Parathyroid adenoma (tissue), 2 donors: ENCODE results near the gene YRDC.
"Not testable (repeated sequence)": the region's sequence is repeated elsewhere in the genome, so short reads cannot be mapped to it uniquely, and the experiment has no call there.

Experiments
- H2AFZ ChIP-seq: fragments of 300-600 bp; sonication (generic); one replicate; pipeline ENCODE4 v1.7.0; 2017; ENCODE audit warnings: antibody characterized with exemption, mild to moderate bottlenecking
- H3K27ac ChIP-seq: fragments of 300-600 bp; sonication (generic); one replicate; pipeline ENCODE4 v1.7.0; 2017
- H3K27me3 ChIP-seq: fragments of 300-600 bp; sonication (generic); one replicate; pipeline ENCODE4 v1.7.0; 2017; ENCODE audit warnings: low read length; ENCODE audit not compliant: control insufficient read depth, insufficient read depth
- H3K36me3 ChIP-seq: fragments of 300-600 bp; sonication (generic); one replicate; pipeline ENCODE4 v1.7.0; 2017; ENCODE audit warnings: low read length; ENCODE audit not compliant: control insufficient read depth, insufficient read depth
- H3K4me1 ChIP-seq: fragments of 300-600 bp; sonication (generic); one replicate; pipeline ENCODE4 v1.7.0; 2017; ENCODE audit warnings: control low read depth
- H3K4me2 ChIP-seq: fragments of 300-600 bp; sonication (generic); one replicate; pipeline ENCODE4 v1.7.0; 2017; ENCODE audit warnings: low read length
- H3K4me3 ChIP-seq: fragments of 300-600 bp; sonication (generic); one replicate; pipeline ENCODE4 v1.7.0; 2017; ENCODE audit warnings: low read depth, low read length
- H3K79me2 ChIP-seq: fragments of 300-600 bp; sonication (generic); one replicate; pipeline ENCODE4 v1.7.0; 2017; ENCODE audit warnings: control low read depth
- H3K9ac ChIP-seq: fragments of 300-600 bp; sonication (generic); one replicate; pipeline ENCODE4 v1.7.0; 2017; ENCODE audit warnings: mild to moderate bottlenecking
- H3K9me3 ChIP-seq: fragments of 300-600 bp; sonication (generic); one replicate; pipeline ENCODE4 v1.7.0; 2017; ENCODE audit warnings: low read length; ENCODE audit not compliant: control insufficient read depth
- TF ChIP-seq, protein P1 (sequence below): fragments of 300-600 bp; sonication (generic); IDR thresholded peaks from one replicate; pipeline ENCODE4 v1.7.0; 2017; ENCODE audit warnings: antibody characterized with exemption, mild to moderate bottlenecking
- donor health status: primary hyperparathyroidism.

Gene YRDC

GRCh38 chr1:37778654-37779053 is 29.4 kb downstream of the YRDC start:
- H2AFZ ChIP-seq = no peak overlapping the region

GRCh38 chr1:37776946-37777516 is 31.0 kb downstream of the YRDC start:
- Histone ChIP-seq H3K4me1 (no peaks in the 10 kb centered on the region), H3K9me3 (no peaks in the 10 kb centered on the region), H2AFZ (no peak overlapping the region), H3K79me2 (no peaks in the 10 kb centered on the region), H3K27ac (no peak overlapping the region), H3K4me2 (no peak overlapping the region), H3K36me3 (no peaks in the 10 kb centered on the region), H3K4me3 (no peak overlapping the region), H3K27me3 (no peaks in the 10 kb centered on the region), H3K9ac (no peak overlapping the region)
- TF ChIP-seq, protein P1, sequence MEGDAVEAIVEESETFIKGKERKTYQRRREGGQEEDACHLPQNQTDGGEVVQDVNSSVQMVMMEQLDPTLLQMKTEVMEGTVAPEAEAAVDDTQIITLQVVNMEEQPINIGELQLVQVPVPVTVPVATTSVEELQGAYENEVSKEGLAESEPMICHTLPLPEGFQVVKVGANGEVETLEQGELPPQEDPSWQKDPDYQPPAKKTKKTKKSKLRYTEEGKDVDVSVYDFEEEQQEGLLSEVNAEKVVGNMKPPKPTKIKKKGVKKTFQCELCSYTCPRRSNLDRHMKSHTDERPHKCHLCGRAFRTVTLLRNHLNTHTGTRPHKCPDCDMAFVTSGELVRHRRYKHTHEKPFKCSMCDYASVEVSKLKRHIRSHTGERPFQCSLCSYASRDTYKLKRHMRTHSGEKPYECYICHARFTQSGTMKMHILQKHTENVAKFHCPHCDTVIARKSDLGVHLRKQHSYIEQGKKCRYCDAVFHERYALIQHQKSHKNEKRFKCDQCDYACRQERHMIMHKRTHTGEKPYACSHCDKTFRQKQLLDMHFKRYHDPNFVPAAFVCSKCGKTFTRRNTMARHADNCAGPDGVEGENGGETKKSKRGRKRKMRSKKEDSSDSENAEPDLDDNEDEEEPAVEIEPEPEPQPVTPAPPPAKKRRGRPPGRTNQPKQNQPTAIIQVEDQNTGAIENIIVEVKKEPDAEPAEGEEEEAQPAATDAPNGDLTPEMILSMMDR = no peak

More at GRCh38 chr1:37778654-37779053, 29.4 kb downstream of the YRDC start:
- Histone ChIP-seq H3K4me3 (no peak overlapping the region), H3K36me3 (no peaks in the 10 kb centered on the region), H3K4me1 (no peaks in the 10 kb centered on the region), H3K79me2 (no peaks in the 10 kb centered on the region), H3K27ac (no peak overlapping the region), H3K4me2 (no peak overlapping the region), H3K27me3 (no peaks in the 10 kb centered on the region), H3K9me3 (no peaks in the 10 kb centered on the region), H3K9ac (no peak overlapping the region)
- TF ChIP-seq, protein P1 = no peak

DNA sequence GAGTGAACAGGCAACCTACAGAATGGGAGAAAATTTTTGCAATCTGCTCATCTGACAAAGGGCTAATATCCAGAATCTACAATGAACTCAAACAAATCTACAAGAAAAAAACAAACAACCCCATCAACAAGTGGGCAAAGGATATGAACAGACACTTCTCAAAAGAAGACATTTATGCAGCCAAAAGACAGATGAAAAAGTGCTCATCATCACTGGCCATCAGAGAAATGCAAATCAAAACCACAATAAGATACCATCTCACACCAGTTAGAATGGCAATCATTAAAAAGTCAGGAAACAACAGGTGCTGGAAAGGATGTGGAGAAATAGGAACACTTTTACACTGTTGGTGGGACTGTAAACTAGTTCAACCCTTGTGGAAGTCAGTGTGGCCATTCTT is 36.6 kb downstream of the YRDC start:
- not testable (repeated sequence) for H3K4me2 ChIP-seq, H3K9me3 ChIP-seq, H2AFZ ChIP-seq, H3K9ac ChIP-seq, H3K27me3 ChIP-seq, H3K79me2 ChIP-seq, H3K4me1 ChIP-seq, H3K36me3 ChIP-seq, H3K27ac ChIP-seq, H3K4me3 ChIP-seq

DNA sequence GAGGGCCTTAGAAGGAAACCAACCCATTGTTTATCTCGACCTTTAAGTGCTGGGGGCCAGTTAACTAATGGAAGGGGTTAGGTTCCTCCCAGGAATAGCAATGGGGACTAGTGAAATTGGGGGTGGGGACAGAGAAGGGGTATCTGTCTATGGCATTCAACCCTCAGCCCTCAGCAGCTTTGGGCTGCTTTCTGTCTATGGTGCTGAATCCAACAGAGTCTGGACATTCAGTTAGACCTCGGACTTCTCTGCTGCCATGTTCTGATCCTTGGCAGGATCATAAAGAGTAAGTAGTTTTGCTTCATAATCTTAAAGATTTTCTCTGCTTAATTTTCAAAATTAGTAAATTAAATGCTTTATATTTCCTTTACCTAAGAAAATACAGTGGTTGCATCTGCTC is 40.5 kb downstream of the YRDC start:
- Histone ChIP-seq H2AFZ (no peak overlapping the region), H3K79me2 (no peaks in the 10 kb centered on the region), H3K9ac (no peak overlapping the region), H3K27me3 (peaks cover 3% of the 10 kb centered on the region), H3K4me1 (no peaks in the 10 kb centered on the region), H3K4me3 (no peak overlapping the region), H3K27ac (no peak overlapping the region), H3K9me3 (no peaks in the 10 kb centered on the region), H3K4me2 (no peak overlapping the region), H3K36me3 (no peaks in the 10 kb centered on the region)
- TF ChIP-seq, protein P1 = no peak

DNA sequence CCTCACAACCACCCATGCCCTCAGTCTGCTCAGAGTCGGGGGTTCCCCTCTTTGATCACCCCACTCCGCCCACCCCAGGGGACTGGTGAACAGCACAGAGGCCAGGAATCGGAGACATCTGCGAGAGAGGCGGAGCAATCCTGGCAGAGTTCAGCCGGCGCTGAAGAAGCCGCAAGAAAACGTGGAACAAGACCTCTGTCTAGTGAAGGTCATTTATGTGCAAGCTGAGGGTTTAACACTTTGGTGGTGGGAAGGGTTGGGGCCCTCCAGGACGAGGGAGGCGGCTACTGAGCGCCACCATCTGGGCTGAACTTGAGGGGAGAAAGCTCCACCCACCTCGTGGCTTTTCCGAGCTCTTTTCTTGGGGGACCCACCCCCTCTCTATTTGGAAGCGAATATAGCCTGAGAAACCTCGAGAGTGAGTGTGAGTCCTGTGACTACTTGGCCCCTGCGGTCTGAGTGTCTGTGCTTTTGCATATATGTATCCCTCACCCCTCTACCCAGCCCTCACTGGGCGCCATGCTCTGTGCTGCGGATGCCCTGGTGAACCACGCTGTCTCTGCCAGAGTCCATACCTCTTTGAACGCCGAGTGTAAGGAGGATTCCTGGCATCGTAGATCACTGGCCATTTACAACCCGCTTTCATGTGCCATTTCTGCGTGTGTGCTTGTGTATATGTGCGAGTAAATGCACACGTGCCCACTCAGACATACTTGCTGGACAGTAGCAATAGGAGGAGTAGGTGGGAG is 41.9 kb downstream of the YRDC start:
- Histone ChIP-seq H3K4me2 (no peak overlapping the region), H3K4me1 (no peaks in the 10 kb centered on the region), H3K36me3 (no peaks in the 10 kb centered on the region), H3K27ac (no peak overlapping the region), H3K9me3 (no peaks in the 10 kb centered on the region), H3K79me2 (no peaks in the 10 kb centered on the region), H2AFZ (peak overlapping the region; percentile 45), H3K27me3 (peaks cover 3% of the 10 kb centered on the region), H3K4me3 (no peak overlapping the region), H3K9ac (no peak overlapping the region)
- TF ChIP-seq, protein P1 = no peak
